Measurements from ENCODE around the gene FDX1.

FDX1 gene

GRCh38 chr11:110467556-110467955, 37.8 kb downstream of the FDX1 start:
- no peak for DNase-seq (ENCODE audit: low read depth)

GRCh38 chr11:110468121-110468520, 38.4 kb downstream of the FDX1 start:
- no peak for DNase-seq (ENCODE audit: low read depth)

GRCh38 chr11:110469127-110469526, 39.4 kb downstream of the FDX1 start:
- no peak for DNase-seq (ENCODE audit: low read depth)

- no peak for DNase-seq (ENCODE audit: low read depth)
These were observed 41.0 kb downstream of the FDX1 start for GRCh38 chr11:110470716-110471115.

- peak; percentile 22 for DNase-seq (ENCODE audit: low read depth)
These were observed 41.6 kb downstream of the FDX1 start for GRCh38 chr11:110471371-110471770.

- peak; percentile 24 for DNase-seq (ENCODE audit: low read depth)
These were observed 43.1 kb downstream of the FDX1 start for GRCh38 chr11:110472858-110473257.

- no peak for DNase-seq (ENCODE audit: low read depth)
These were observed 44.0 kb downstream of the FDX1 start for GRCh38 chr11:110473706-110474105.

- DNase-seq (ENCODE audit: low read depth): no peak
These were observed 44.8 kb downstream of the FDX1 start for GRCh38 chr11:110474578-110474977.

- DNase-seq (ENCODE audit: low read depth): no peak
These were observed 45.9 kb downstream of the FDX1 start for GRCh38 chr11:110475671-110476070.

GRCh38 chr11:110478410-110478809, 48.7 kb downstream of the FDX1 start:
- DNase-seq (ENCODE audit: low read depth): no peak

GRCh38 chr11:110479108-110480101, 49.7 kb downstream of the FDX1 start:
- DNase-seq (ENCODE audit: low read depth): no peak

- no peak for DNase-seq (ENCODE audit: low read depth)
These were observed 51.8 kb downstream of the FDX1 start for GRCh38 chr11:110481523-110481922.

- no peak for DNase-seq (ENCODE audit: low read depth)
These were observed 56.4 kb downstream of the FDX1 start for GRCh38 chr11:110486156-110486555.

GRCh38 chr11:110488446-110488845, 58.7 kb downstream of the FDX1 start:
- DNase-seq (ENCODE audit: low read depth): no peak

- peak; percentile 40 for DNase-seq (ENCODE audit: low read depth)
These were observed 61.1 kb downstream of the FDX1 start for GRCh38 chr11:110490886-110491285.

- no peak for DNase-seq (ENCODE audit: low read depth)
These were observed 62.0 kb downstream of the FDX1 start for GRCh38 chr11:110491577-110492320.

- no peak for DNase-seq (ENCODE audit: low read depth)
These were observed 62.6 kb downstream of the FDX1 start for GRCh38 chr11:110492321-110492685.

GRCh38 chr11:110493346-110493745, 63.6 kb downstream of the FDX1 start:
- no peak for DNase-seq (ENCODE audit: low read depth)

- no peak for DNase-seq (ENCODE audit: low read depth)
These were observed 67.7 kb downstream of the FDX1 start for GRCh38 chr11:110497231-110497978.

- DNase-seq (ENCODE audit: low read depth): no peak
These were observed 71.7 kb downstream of the FDX1 start for GRCh38 chr11:110501428-110501827.

- DNase-seq (ENCODE audit: low read depth): no peak
These were observed 76.0 kb downstream of the FDX1 start for GRCh38 chr11:110505528-110506284.

GRCh38 chr11:110507328-110507727, 77.6 kb downstream of the FDX1 start:
- DNase-seq (ENCODE audit: low read depth): no peak

Data from HS-5 (cell line).